Measurements from ENCODE around the gene PDE8B.

The PDE8B gene

DNA sequence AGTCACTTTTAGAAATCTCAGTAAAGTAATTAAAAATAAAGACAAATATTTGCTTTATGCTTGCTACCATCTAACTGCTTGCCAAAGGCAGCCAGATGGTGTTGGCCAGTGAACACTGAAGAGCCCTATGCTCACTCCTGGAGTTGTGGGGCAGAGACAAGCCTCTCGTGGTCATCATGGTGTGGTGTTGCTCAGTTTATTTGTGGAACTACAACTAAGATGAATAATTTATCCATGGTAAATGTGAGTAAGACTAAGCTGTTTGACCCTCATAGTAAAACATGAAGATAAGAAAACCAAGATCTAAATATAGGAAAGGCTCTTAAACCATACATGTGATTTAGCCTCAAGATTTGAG is 100.7 kb downstream of the PDE8B start:
- DNase-seq = no peak
- H3K27ac ChIP-seq (ENCODE audit: low read length) = no peak overlapping the region
- H3K9ac ChIP-seq (ENCODE audit: low read depth, low read length) = no peak overlapping the region
- H3K4me1 ChIP-seq (ENCODE audit: insufficient read depth, low read length) = no peaks in the 10 kb centered on the region
- no peak overlapping the region for H3K4me3 ChIP-seq (ENCODE audit: low read depth in 1 of 2, low read length in 2 of 2)
- no peak overlapping the region for H2AFZ ChIP-seq (ENCODE audit: low read depth, low read length)
- H3K4me2 ChIP-seq (ENCODE audit: insufficient read depth, low read length) = no peak overlapping the region
- H3K9me3 ChIP-seq (ENCODE audit: insufficient read depth, low read length, severe bottlenecking) = no peaks in the 10 kb centered on the region
- no peaks in the 10 kb centered on the region for H3K79me2 ChIP-seq (ENCODE audit: insufficient read depth, low read length)
- TF ChIP-seq CTCF (IDR thresholded peaks at IDR 0.05; ENCODE audit: borderline replicate concordance, extremely low read depth, low read length, poor library complexity, severe bottlenecking) = no peak
- TF ChIP-seq EZH2 (IDR thresholded peaks at IDR 0.05; ENCODE audit: borderline replicate concordance, low read depth, low read length, severe bottlenecking) = no peak
- no peaks in the 10 kb centered on the region for H4K20me1 ChIP-seq (ENCODE audit: insufficient read depth, low read length)
- H3K36me3 ChIP-seq (ENCODE audit: insufficient read depth, low read length) = no peaks in the 10 kb centered on the region
- ATAC-seq (ENCODE audit: insufficient read depth, low read depth) = no peak
- H3K27me3 ChIP-seq (ENCODE audit: insufficient read depth, low read length, poor library complexity) = no peaks in the 10 kb centered on the region

- H3K27ac ChIP-seq (ENCODE audit: low read length) = no peak overlapping the region
- no peak for ATAC-seq (ENCODE audit: insufficient read depth, low read depth)
- no peaks in the 10 kb centered on the region for H3K9me3 ChIP-seq (ENCODE audit: insufficient read depth, low read length, severe bottlenecking)
- no peaks in the 10 kb centered on the region for H4K20me1 ChIP-seq (ENCODE audit: insufficient read depth, low read length)
- DNase-seq = no peak
- H3K27me3 ChIP-seq (ENCODE audit: insufficient read depth, low read length, poor library complexity) = no peaks in the 10 kb centered on the region
- H3K79me2 ChIP-seq (ENCODE audit: insufficient read depth, low read length) = no peaks in the 10 kb centered on the region
- H2AFZ ChIP-seq (ENCODE audit: low read depth, low read length) = no peak overlapping the region
- no peaks in the 10 kb centered on the region for H3K4me1 ChIP-seq (ENCODE audit: insufficient read depth, low read length)
- no peak overlapping the region for H3K4me2 ChIP-seq (ENCODE audit: insufficient read depth, low read length)
- no peak overlapping the region for H3K9ac ChIP-seq (ENCODE audit: low read depth, low read length)
- no peak overlapping the region for H3K4me3 ChIP-seq (ENCODE audit: low read depth in 1 of 2, low read length in 2 of 2)
- no peaks in the 10 kb centered on the region for H3K36me3 ChIP-seq (ENCODE audit: insufficient read depth, low read length)
- TF ChIP-seq CTCF (IDR thresholded peaks at IDR 0.05; ENCODE audit: borderline replicate concordance, extremely low read depth, low read length, poor library complexity, severe bottlenecking) = no peak
- TF ChIP-seq EZH2 (IDR thresholded peaks at IDR 0.05; ENCODE audit: borderline replicate concordance, low read depth, low read length, severe bottlenecking) = no peak
Measured at GRCh38 chr5:77312413-77312812, 101.9 kb downstream of the PDE8B start.

GRCh38 chr5:77316871-77317661 is 106.6 kb downstream of the PDE8B start:
- no peak for ATAC-seq (ENCODE audit: insufficient read depth, low read depth)
- Histone ChIP-seq H4K20me1 (ENCODE audit: insufficient read depth, low read length) (no peaks in the 10 kb centered on the region), H3K4me2 (ENCODE audit: insufficient read depth, low read length) (no peak overlapping the region), H3K79me2 (ENCODE audit: insufficient read depth, low read length) (no peaks in the 10 kb centered on the region), H3K9me3 (ENCODE audit: insufficient read depth, low read length, severe bottlenecking) (no peaks in the 10 kb centered on the region), H3K4me3 (ENCODE audit: low read depth in 1 of 2, low read length in 2 of 2) (no peak overlapping the region), H2AFZ (ENCODE audit: low read depth, low read length) (no peak overlapping the region), H3K9ac (ENCODE audit: low read depth, low read length) (no peak overlapping the region), H3K36me3 (ENCODE audit: insufficient read depth, low read length) (no peaks in the 10 kb centered on the region), H3K27ac (ENCODE audit: low read length) (no peak overlapping the region), H3K4me1 (ENCODE audit: insufficient read depth, low read length) (no peaks in the 10 kb centered on the region), H3K27me3 (ENCODE audit: insufficient read depth, low read length, poor library complexity) (no peaks in the 10 kb centered on the region)
- TF ChIP-seq EZH2 (IDR thresholded peaks at IDR 0.05; ENCODE audit: borderline replicate concordance, low read depth, low read length, severe bottlenecking) = no peak
- no peak for TF ChIP-seq CTCF (IDR thresholded peaks at IDR 0.05; ENCODE audit: borderline replicate concordance, extremely low read depth, low read length, poor library complexity, severe bottlenecking)
- no peak for DNase-seq
